SK-N-SH treated with all-trans-retinoic acid at 6 μM for 48 hours (cell line): ENCODE measurements around the gene SMIM45.

Source experiments
- RARB ChIP-seq: fragments of 250-450 bp; sonication (Bioruptor Pico); IDR thresholded peaks from 2 replicates; pipeline ENCODE4 v1.8.0; 2021; ENCODE audit warnings: mild to moderate bottlenecking, moderate library complexity
- ZFP30 ChIP-seq: fragments of 450-650 bp; formaldehyde crosslinking; IDR thresholded peaks from 2 replicates; pipeline ENCODE4 v1.5.0; 2022; ENCODE audit warnings: mild to moderate bottlenecking, moderate library complexity
- TF ChIP-seq, protein P1 (sequence below): fragments of 250-450 bp; sonication (Bioruptor Pico); IDR thresholded peaks from 2 replicates; pipeline ENCODE4 v1.8.0; 2020; ENCODE audit warnings: mild to moderate bottlenecking, moderate library complexity, borderline replicate concordance

DNA sequence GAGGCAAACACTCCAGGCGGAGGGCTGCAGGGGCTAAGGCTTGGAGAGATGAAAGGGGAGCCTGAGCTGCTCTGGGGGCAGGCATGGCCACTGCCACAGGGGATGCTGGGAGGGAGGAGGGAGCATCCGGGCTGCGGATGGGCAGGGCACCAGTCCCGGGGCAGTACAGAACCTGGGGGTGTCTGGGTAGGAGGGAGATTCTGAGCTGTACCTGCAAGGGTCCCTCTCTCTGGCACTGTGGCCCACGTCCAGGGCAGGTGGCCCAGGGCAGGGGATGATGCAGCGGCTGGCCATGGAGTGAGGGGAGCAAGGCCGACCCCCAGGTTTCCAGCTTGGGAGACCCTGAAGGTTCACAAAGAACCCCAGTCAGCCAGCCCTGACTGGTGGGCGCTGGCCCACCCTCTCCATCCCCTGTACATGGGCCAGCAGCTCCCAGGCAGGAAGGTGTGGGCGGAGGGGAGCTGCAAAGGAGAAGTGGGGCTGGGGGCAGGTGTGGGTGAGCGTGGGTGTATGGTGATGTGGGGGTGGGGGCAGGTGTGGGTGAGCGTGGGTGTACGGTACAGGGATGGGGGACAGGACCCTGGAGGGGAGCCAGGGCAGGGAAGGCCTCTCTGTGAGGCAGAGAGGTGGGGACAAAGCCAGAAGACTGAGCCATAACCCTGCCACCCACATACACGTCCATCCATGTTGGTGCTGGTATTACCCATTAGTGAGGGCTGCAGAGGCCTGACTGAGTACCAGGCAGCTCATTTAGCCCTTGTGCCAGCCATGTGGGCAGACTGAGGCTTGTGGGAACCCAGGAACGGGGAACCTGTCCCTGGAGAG, 23.1 kb upstream of the SMIM45 start:
- TF ChIP-seq, protein P1, sequence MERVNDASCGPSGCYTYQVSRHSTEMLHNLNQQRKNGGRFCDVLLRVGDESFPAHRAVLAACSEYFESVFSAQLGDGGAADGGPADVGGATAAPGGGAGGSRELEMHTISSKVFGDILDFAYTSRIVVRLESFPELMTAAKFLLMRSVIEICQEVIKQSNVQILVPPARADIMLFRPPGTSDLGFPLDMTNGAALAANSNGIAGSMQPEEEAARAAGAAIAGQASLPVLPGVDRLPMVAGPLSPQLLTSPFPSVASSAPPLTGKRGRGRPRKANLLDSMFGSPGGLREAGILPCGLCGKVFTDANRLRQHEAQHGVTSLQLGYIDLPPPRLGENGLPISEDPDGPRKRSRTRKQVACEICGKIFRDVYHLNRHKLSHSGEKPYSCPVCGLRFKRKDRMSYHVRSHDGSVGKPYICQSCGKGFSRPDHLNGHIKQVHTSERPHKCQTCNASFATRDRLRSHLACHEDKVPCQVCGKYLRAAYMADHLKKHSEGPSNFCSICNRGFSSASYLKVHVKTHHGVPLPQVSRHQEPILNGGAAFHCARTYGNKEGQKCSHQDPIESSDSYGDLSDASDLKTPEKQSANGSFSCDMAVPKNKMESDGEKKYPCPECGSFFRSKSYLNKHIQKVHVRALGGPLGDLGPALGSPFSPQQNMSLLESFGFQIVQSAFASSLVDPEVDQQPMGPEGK (CRISPR knock-in tag): no peak
- TF ChIP-seq ZFP30 (CRISPR knock-in tag) (no peak), RARB (CRISPR knock-in tag) (no peak)
